NCI-H2107 treated with DMSO at 0.1 percent for 48 hours (cell line): ENCODE measurements around the gene HINT1.
A peak's percentile ranks its signal among the peaks of the same experiment; 100 is the strongest.
"Not testable (repeated sequence)": the region's sequence is repeated elsewhere in the genome, so short reads cannot be mapped to it uniquely, and the experiment has no call there.

ENCODE experiments used
- DNase-seq: peaks from one replicate; lab custom pipeline; 2025; ENCODE audit not compliant: unreplicated experiment; lab: John Stamatoyannopoulos, UW

Gene HINT1

DNA sequence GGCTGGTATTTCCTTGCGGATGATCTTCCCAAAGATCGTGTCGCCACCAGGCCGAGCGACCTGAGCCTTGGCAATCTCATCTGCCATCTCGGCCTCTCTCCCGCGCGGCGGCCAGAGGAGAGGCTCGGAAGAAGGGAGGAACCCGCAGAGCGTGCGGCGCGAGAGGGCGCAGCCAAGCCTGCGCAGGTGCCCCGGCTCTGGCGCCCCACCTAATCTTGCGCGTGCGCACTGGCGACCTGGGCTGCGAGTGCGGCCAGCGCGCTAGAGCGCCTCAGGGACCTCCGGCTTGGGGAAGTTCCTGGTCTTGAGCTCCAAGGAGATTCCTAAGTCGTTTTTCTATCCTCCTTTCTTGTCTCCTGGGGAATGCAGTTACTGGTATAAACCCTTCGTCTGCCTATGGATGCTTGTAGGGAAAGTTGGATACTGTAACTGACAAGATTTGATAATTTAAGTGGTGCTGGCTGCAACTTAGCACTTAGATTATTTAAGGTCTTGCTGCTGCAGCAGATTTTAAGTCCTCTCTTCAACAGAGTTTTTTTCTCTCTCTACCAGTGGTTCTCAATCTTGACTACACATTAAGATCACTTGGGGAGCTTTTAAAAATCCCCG, at the start of gene HINT1:
Gene HINT1, minus strand, starts transcription at position 138 of the 609 bp plus-strand sequence. Its CDS starts 51 bp downstream, at position 87.
- peak; percentile 43 for DNase-seq

DNA sequence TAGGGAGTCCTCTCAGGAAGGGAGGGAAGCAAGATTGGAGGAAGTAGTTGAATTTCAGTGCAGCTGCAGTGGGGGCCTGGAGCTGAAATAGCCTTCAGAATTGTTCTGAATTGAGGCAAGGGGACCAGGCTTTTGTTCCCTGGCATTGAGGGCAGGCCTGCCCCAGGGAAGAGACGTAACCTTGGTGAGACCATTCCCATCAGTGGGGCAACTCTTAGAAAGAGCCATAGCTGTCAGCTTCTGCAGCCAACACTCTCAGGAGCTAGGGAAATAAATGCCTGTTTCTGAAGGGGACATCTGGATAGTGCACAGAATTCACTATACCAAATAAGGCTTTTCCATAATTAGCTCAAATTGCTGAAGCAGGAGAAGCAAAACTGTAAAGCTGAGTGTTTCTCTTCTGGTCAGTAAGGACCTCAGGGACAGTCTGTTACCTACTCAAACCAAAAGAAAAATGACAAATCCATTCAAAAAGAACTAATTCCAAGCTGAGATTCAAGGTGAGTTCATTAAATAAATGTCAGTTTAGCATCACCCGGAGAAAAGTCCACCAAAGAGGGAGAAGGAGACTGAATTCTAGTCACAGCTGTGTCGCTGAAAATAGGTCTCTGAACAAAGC, 49.7 kb upstream of the HINT1 start:
- DNase-seq = no peak

DNA sequence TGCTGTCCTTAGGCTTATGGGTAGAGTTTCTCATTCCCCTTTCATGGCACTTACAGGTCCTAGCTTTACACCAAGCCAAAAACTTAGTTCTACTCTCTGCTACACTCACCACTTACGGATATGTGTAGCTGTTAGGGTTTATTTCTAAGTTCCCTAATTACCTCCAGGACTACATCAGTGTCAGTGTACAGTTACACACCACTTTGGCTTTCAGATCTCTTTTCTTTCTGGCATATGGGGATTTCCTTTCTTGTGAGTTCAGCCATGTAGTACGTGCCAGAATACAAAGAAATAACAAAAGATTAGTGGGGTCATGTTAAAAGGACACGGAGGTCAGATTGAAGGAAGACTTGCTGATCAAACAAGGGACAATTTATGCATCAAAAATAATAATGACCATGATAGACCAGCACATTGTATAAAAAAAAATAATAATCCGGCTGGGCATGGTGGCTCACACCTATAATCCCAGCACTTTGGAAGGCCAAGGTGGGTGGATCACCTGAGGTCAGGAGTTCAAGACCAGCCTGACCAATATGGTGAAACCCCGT, 47.5 kb upstream of the HINT1 start:
- DNase-seq = no peak

DNA sequence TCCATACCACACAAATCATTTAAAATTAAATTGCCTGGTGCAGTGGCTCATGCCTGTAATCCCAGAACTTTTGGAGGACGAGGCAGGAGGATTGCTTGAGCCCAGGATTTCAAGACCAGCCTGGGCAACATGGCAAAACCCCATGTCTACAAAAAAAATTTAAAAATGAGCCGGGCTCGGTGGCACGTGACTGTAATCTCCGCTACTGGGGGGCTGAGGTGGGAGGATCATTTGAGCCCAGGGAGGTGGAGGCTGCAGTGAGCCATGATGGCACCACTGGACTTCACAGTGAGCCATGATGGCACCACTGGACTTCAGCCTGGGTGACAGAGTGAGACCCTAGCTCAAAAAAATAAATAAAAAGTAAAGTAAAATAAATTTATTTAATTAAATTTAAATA, 46.6 kb upstream of the HINT1 start:
- DNase-seq = no peak

DNA sequence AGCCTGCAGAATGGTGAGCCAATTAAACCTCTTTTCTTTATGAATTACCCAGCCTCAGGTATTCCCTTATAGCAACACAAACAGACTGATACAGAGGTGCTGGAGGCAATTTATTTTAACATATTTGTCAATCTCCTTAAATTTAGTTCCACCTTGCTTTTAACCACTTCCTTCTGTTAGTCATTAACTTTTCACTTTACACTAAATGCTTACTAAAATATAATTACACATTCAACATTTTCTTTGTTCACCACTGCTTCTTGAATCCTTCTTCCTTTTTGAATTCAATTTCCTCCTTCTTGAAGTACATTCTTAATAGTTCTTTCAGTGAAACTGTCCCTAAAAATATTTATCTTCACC, 45.1 kb upstream of the HINT1 start:
- peak; percentile 51 for DNase-seq

DNA sequence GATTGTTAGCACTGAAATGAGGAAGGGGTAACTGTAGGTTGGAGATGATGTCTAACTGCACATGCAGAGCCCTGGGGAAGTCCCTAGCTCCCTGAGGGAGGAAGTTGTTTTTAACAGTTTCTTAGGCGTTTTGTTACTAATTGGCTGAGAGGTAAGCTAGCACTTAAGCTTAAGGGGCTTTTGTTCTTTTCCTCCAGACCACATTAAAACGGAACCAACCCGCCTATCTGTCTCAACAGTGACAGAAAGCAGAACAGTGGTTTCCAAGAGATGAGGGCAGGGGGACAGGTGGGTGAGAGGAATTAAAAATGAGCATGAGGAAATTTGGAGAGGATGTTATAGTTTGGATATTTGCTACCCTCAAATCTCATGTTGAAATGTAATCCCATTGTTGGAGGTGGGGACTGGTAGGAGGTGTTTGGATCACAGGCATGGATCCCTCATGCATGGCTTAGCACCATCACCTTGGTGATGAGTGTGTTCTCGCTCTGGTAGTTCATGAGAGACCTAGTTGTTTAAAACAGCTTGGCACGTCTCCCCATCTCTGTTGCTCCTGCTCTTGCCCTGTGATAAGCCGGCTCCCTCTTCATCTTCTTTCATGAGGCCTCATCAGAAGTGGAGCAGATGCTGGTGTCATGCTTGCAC, 44.6 kb upstream of the HINT1 start:
- peak; percentile 80 for DNase-seq

DNA sequence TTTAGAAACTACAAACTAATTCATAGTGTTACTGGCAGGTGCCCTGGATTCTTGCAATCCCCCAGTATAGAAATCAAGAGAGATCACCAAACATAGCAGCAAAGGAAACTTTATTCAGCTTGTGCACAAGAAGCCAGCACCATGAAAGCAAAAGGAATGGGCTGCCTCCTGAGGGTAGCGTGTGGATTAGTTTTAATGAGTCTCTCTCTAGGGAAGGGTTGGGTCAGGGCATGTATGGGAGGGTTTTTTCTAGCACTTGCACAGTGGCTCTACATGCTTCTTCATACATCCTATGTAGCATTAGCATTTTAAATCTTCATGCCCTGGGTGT, 44.1 kb upstream of the HINT1 start:
- DNase-seq = no peak

DNA sequence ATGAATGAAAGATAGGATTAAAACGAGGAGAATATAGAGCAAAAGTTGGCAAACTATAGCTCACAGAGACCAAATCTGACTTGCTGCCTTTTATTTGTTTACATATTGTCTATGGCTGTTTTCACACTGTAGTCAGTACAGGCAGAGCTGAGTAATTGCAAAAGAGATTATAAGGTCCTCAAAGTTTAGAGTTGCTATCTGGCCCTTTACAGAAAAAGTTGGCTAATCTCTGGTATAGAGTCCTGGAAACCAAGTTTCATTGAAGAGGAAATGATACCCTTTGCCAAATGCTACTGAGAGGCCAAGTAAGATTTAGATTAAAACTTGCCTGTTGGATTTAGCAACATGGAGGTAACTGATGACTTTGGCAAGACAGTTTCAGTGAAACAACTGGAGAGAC, 41.7 kb upstream of the HINT1 start:
- DNase-seq = no peak

DNA sequence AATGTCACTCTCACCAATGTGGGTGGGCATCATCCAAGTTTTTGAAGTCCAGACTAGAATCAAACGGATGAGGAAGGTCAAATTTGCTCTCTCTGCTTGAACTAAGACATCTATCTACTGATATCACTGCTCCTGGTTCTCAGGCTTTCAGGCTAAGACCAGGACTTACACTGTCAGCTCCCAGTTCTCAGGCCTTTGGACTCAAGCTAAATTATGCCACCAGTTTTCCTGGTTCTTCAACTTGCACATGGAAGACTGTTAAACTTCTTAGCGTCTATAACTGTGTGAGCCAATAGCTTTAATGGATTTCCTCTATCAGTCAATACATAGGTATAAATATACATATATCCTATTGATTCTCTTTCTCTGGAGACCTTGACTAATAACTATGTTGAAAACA, 41.0 kb upstream of the HINT1 start:
- no peak for DNase-seq

DNA sequence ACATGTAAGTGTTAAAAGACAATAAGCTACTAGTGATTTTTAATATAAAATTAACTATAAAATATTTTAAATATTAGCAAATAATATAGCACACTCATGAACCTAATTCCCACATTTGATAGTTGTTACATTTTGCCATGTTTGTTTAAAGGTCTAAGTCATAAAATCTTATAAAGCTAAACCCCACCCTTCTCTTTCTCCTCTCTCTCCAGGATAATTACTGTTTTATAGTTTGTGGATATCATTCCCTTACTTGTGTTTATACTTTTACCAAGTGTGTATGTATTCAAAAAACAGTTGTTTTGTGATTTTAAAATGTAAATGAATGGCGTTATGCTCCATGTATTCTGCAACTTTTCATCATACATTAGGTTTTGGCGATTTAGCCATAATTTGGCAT, 39.9 kb upstream of the HINT1 start:
- no peak for DNase-seq

DNA sequence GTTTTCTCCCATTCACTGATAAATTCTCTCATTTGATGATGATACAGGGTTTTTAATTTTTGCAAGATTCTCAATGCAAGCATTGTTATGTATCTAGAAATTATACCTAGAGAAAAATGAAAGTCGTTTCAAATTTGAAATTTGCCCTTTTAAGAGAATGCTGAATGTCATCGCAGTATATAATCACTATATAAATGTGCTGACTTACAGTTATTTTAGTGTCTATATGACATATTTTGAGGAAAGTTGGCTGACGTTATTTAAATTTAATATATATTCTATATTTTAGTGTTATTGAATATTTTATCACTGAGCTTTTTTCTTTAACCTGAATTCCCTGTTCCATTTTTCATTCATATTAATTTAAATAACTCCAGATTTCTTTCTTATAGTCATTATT, 35.5 kb upstream of the HINT1 start:
- no peak for DNase-seq

DNA sequence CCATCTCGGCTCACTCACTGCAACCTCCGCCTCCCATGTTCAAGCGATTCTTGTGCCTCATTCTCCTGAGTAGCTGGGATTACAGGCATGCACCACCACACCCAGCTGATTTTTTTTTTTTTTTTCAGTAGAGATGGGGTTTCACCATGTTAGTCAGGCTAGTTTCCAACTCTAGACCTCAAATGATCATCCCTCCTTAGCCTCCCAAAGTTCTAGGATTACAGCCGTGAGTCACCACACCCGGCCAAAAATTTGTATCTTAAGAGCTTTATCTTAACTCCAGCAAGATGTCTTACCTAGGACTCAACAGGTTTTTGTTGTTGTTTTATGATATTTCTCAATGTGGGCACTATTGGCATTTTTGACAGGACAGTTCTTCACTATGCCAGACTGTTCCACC, 33.6 kb upstream of the HINT1 start:
- DNase-seq = no peak

DNA sequence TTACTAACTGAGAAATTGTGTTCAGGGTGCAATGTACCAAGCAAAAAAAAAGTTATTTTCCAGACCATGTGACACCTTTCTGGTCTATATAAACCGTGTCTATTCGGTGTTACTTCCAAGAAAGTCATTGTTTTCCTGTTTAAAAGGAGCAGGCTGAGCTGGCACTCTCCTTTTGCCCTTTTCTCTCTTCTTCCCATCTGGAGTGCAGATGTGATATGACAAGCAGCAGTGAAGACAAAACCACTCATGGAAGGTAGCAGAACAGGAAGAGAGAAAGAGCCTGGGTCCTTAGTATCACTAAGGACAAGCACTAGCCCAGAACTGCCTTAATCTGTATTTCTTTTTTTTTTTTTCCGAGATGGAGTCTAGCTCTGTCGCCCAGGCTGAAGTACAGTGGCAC, 31.3 kb upstream of the HINT1 start:
- no peak for DNase-seq

DNA sequence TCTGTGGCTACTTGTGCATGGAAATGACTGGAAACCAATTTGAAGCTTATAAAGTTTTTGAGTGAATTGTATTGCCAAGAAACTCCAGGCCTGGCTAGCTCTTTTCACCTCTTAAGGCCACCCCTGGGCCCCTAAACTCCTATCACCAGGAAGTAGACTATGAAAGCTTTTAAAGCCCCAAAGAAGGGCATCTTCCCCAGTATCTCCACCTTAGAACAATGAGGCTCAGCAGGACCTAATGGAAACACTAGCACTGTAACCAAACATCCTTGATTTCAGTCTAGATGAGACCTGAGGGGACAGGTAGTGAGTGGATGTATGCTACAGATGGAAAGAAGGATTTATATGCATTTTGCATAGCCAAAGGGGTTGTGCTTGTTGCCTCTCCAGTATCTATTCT, 30.6 kb upstream of the HINT1 start:
- no peak for DNase-seq

DNA sequence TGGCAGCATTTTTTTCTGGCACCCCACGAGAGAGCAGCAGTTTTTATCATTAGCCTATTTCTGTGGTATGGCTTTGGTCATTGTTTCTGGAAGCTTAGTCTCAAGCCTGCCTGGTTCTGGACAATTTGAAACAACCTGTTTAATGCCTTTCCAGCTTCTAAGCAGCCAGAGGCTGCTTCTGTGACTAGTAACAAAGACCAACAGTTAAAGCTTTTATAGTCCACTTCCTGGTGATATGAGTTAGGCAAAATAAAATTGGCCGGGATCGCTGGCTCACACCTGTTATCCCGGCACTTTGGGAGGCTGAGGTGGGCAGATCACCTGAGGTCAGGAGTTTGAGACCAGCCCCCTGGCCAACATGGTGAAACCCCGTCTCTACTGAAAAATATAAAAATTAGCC, 29.7 kb upstream of the HINT1 start:
- no peak for DNase-seq

DNA sequence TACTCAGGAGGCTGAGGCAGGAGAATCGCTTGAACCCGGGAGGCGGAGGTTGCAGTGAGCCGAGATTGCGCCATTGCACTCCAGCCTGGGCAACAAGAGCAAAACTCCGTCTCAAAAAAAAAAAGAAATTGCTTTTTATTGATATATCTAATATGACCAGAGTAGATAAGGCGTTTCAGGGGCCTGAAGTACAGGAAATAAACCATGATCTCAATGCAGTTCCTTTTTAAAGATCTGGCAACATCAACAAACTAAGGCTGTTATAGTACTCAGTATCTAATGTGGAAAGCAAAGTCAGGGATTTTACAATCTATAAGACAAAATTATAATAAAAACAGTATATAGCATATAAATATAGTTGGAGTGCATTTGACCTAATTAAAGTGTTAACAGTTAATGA, 28.8 kb upstream of the HINT1 start:
- DNase-seq = not testable (repeated sequence)

DNA sequence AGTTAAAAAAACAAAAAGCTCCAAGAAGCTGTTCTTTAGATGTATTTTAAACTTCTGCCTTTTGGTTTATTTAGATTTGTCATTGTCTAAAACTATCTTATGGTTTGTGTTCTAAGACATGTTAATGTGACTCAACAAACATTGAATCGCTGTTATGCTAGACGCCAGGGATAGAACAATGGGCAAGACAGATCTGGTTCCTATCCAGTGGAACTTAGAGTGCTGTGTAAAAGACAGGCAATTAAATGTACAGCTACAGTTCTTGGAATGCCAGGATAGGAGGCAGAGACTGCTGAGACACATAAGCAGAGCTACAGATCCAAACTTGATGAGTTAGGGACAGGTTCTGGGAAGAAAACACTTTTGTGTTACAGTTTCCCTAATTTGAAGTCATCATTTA, 28.1 kb upstream of the HINT1 start:
- DNase-seq = no peak

DNA sequence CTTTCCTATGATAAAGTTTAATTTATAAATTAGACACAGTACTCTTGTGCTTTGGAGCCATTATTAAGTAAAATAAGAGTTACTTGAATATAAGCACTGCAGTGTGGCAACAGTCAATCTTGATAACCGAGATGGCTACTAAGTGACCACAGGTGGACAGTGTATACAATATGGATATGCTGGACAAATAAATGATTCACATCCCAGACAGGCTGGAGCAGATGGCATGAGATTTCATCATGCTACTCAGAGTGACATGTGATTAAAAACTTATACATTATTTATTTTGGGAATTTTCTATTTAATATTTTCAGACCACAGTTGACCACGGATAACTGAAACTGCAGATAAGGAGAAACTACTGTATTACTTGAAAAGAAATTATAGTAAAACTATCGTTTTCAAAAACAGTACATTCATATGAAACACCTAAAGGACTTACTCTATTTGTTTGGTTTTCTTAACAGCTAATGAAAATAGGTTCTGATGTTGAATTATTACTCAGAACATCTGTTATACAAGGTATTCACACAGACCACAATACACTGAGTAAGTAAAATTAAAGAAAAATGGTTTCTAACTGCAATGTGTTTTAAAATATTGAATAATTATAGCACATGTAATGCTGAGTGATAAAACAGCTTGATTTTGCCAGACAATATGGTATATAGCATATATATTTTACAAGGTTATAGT, 21.7 kb upstream of the HINT1 start:
- DNase-seq = no peak

DNA sequence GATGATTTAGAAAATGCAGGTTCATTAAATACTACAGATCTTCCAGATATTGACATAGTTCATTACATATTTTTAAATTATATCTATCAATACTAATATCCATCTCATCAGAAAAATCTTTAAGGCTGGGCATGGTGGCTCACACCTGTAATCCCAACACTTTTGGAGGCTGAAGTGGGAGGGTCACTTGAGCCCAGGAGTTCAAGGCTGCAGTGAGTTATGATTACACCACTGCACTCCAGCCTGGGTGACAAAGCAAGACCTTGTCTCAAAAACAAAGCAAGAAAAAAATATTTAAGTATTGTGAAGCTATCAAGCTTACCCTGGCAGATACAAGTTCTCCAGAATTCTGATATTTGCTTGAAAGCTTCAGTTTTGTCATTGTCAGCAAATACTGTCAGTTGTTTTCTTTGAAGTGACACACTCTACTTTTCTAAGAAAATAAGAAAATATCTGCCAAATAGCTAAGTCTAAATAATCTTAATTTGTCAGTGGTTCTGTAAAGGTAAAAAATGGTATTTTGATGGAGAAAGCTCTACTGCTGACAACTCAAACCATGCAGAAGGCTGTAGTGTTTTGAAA, 20.6 kb upstream of the HINT1 start:
- DNase-seq = no peak

DNA sequence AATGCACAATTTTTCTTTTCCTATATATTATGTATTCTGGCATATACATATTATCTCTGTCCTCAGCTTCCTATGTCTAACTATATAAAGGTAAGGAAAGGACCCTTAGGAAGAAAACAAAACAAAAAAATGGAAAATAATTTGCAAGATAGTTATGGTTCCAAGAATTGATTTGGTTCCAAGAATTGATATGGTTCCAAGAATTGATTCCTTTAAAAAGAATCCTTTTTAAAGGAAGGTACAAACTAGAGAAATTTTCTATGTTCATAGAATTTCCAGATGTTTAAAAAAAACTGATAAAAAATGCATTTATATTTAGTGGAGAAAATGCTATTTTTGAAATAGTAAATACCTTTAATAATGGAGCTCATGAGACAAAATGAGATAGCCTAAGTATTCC, 17.8 kb upstream of the HINT1 start:
- DNase-seq = no peak

DNA sequence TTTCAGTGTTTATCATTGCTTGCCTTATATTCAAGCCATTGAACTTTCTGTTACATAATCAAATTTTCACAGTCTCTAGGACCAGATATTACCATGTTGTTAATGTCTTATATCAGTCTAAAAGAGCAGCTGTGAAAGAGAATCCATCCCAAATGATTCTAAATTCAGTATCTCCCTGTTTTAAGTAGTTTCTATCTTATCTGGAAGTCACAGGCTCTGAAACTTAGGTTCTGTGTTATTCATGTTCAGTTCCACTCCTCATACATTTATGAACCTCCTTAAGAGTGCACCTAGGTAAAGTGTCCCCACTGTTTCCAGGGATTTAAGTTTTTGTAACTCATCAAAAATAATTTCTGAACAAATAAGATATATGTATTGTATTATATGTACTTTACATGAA, 15.4 kb upstream of the HINT1 start:
- no peak for DNase-seq
